H1 (cell line): ENCODE data around the gene BANF1. TPM values are rescaled to one million over a fixed set of nuclear protein-coding genes. Genes with fewer than 3 reads are reported as not detected.

Source experiments
- CTCF ChIA-PET: fragments of 300-600 bp; sonication (Branson Sonifier 250); formaldehyde crosslinking; loops from one replicate; lab custom pipeline; 2021; ENCODE audit not compliant: partially characterized antibody; lab: Charles Lee
- POLR2A ChIA-PET: fragments of 300-600 bp; sonication (Branson Sonifier 250); formaldehyde crosslinking; loops from one replicate; lab custom pipeline; 2021; ENCODE audit warnings: inconsistent platforms; ENCODE audit not compliant: partially characterized antibody; lab: Charles Lee
- DNase-seq, 2 experiments: peaks; one replicate each; pipeline versions ENCODE4 v3.0.0 to v3.0.0-alpha.2; 2010 to 2022; ENCODE audit warnings: low spot score in 2 of 2, low read depth in 1 of 2, mixed read lengths in 1 of 2
- FAIRE-seq: peaks from 2 replicates; lab custom pipeline; 2011; peaks lifted over from hg19 to GRCh38; lab: Jason Lieb, UNC
- H2AFZ ChIP-seq: 2 replicates; pipeline ENCODE4 v1.8.1; 2012; ENCODE audit warnings: low read length, inconsistent platforms
- H2AK5ac ChIP-seq: 2 replicates; pipeline ENCODE4 v1.6.1; 2013; ENCODE audit warnings: low read depth, low read length
- H2BK120ac ChIP-seq: replicated peaks from 2 replicates; pipeline ENCODE3; 2013; ENCODE audit warnings: low read depth, low read length, inconsistent platforms
- H2BK12ac ChIP-seq: 2 replicates; pipeline ENCODE4 v1.6.1; 2013; ENCODE audit warnings: low read depth, low read length
- H2BK15ac ChIP-seq: 2 replicates; pipeline ENCODE4 v1.6.1; 2013; ENCODE audit warnings: low read length
- H2BK20ac ChIP-seq: 2 replicates; pipeline ENCODE4 v1.6.1; 2013; ENCODE audit warnings: low read length
- H2BK5ac ChIP-seq: 2 replicates; pipeline ENCODE4 v1.6.1; 2013; ENCODE audit warnings: low read depth, low read length
- H3K14ac ChIP-seq: 2 replicates; pipeline ENCODE4 v1.6.1; 2013; ENCODE audit warnings: inconsistent platforms; ENCODE audit not compliant: insufficient read length
- H3K18ac ChIP-seq: 2 replicates; pipeline ENCODE4 v1.6.1; 2013; ENCODE audit warnings: low read length; ENCODE audit errors: extremely low read depth
- H3K23ac ChIP-seq: 2 replicates; pipeline ENCODE4 v1.6.1; 2013; ENCODE audit warnings: inconsistent platforms; ENCODE audit not compliant: insufficient read length
- H3K23me2 ChIP-seq: 2 replicates; pipeline ENCODE4 v1.6.1; 2013; ENCODE audit warnings: low read depth, low read length
- H3K27ac ChIP-seq: 2 replicates; pipeline ENCODE4 v1.6.1; 2011; ENCODE audit warnings: low read depth, low read length, inconsistent platforms
- H3K27me3 ChIP-seq, 4 experiments: replicated peaks in 1 of 4; 1 replicate in 1 of 4; 2 replicates in 3 of 4; pipeline versions ENCODE4 v1.6.1 to v1.8.1; 2011 to 2013; ENCODE audit warnings: low read length in 3 of 4, mild to moderate bottlenecking in 3 of 4, inconsistent platforms in 2 of 4, mixed read lengths in 2 of 4, moderate library complexity in 1 of 4; ENCODE audit not compliant: control insufficient read depth in 3 of 4, insufficient read depth in 3 of 4; ENCODE audit errors: extremely low read depth in 1 of 4
- H3K36me3 ChIP-seq, 4 experiments: 2 replicates each; pipeline versions ENCODE4 v1.6.1 to v1.8.1; 2011 to 2013; ENCODE audit warnings: mild to moderate bottlenecking in 4 of 4, low read length in 3 of 4, moderate library complexity in 2 of 4, control low read depth in 1 of 4, inconsistent platforms in 1 of 4; ENCODE audit not compliant: insufficient read depth in 4 of 4, control insufficient read depth in 2 of 4
- H3K4ac ChIP-seq: replicated peaks from 2 replicates; pipeline ENCODE3; 2013; ENCODE audit warnings: low read length, low read depth, mixed read lengths, inconsistent platforms; ENCODE audit not compliant: insufficient read length
- H3K4me1 ChIP-seq, 4 experiments: replicated peaks in 1 of 4; 1 replicate in 1 of 4; 2 replicates in 3 of 4; pipeline versions ENCODE4 v1.6.1 to v1.8.1; 2011 to 2013; ENCODE audit warnings: low read length in 3 of 4, inconsistent platforms in 2 of 4, mixed read lengths in 1 of 4; ENCODE audit not compliant: insufficient read depth in 4 of 4, control insufficient read depth in 3 of 4
- H3K4me2 ChIP-seq, 2 experiments: 2 replicates each; pipeline versions ENCODE4 v1.6.1 to v1.8.1; 2011 to 2013; ENCODE audit warnings: low read depth in 2 of 2, low read length in 2 of 2, control low read depth in 1 of 2, inconsistent platforms in 1 of 2, mild to moderate bottlenecking in 1 of 2; ENCODE audit not compliant: insufficient read depth in 1 of 2
- H3K4me3 ChIP-seq, 4 experiments: fragments of 200-600, 300-600 bp in 1 of 4; sonication (generic), shearing (Covaris generic), sonication (Bioruptor Twin) in 1 of 4; 2 replicates each; pipeline versions ENCODE4 v1.5.1 to v1.8.1; 2011 to 2016; ENCODE audit warnings: low read length in 4 of 4, low read depth in 3 of 4, control low read depth in 2 of 4, inconsistent platforms in 2 of 4, mild to moderate bottlenecking in 2 of 4, mixed read lengths in 1 of 4, moderate library complexity in 1 of 4; ENCODE audit not compliant: insufficient read depth in 2 of 4; ENCODE audit errors: extremely low read depth in 1 of 4
- H3K56ac ChIP-seq: replicated peaks from 2 replicates; pipeline ENCODE3; 2013; ENCODE audit warnings: low read depth, mild to moderate bottlenecking, mixed read lengths, low read length, inconsistent platforms; ENCODE audit not compliant: insufficient read length
- H3K79me1 ChIP-seq: 2 replicates; pipeline ENCODE4 v1.6.1; 2013; ENCODE audit warnings: low read depth, low read length, control low read depth
- H3K79me2 ChIP-seq, 2 experiments: 2 replicates each; pipeline versions ENCODE4 v1.6.1 to v1.8.1; 2012 to 2013; ENCODE audit warnings: low read length in 2 of 2, mild to moderate bottlenecking in 2 of 2, inconsistent platforms in 1 of 2; ENCODE audit not compliant: insufficient read depth in 2 of 2, control insufficient read depth in 1 of 2
- H3K9ac ChIP-seq, 4 experiments: replicated peaks in 1 of 4; 1 replicate in 1 of 4; 2 replicates in 3 of 4; pipeline versions ENCODE4 v1.6.1 to v1.8.1; 2011 to 2013; ENCODE audit warnings: low read depth in 3 of 4, low read length in 3 of 4, control low read depth in 2 of 4, mild to moderate bottlenecking in 2 of 4, moderate library complexity in 2 of 4, inconsistent platforms in 1 of 4; ENCODE audit errors: extremely low read depth in 1 of 4
- H3K9me3 ChIP-seq, 2 experiments: 2 replicates each; pipeline versions ENCODE4 v1.6.1 to v1.8.1; 2012 to 2013; ENCODE audit warnings: mild to moderate bottlenecking in 2 of 2, moderate library complexity in 2 of 2, control low read depth in 1 of 2, inconsistent platforms in 1 of 2, low read depth in 1 of 2, low read length in 1 of 2, mixed read lengths in 1 of 2; ENCODE audit not compliant: insufficient read depth in 2 of 2
- H4K20me1 ChIP-seq, 2 experiments: replicated peaks in 1 of 2; 2 replicates each; pipeline versions ENCODE3 to v1.8.1; 2011 to 2013; ENCODE audit warnings: inconsistent platforms in 2 of 2, low read length in 2 of 2, mild to moderate bottlenecking in 1 of 2; ENCODE audit not compliant: insufficient read depth in 2 of 2, control insufficient read depth in 1 of 2
- H4K5ac ChIP-seq: 2 replicates; pipeline ENCODE4 v1.6.1; 2013; ENCODE audit warnings: low read length, low read depth, mixed read lengths, inconsistent platforms; ENCODE audit not compliant: insufficient read length
- H4K8ac ChIP-seq: 2 replicates; pipeline ENCODE4 v1.8.0; 2013; ENCODE audit warnings: mild to moderate bottlenecking, moderate library complexity, low read length, inconsistent platforms; ENCODE audit not compliant: insufficient read depth; ENCODE audit errors: extremely low read depth
- H4K91ac ChIP-seq: replicated peaks from 2 replicates; pipeline ENCODE3; 2013; ENCODE audit warnings: low read length, mixed read lengths, inconsistent platforms; ENCODE audit not compliant: insufficient read length
- CBX8 ChIP-seq: fragments of 300-800, 300-1000 bp; sonication (generic); IDR thresholded peaks from 2 replicates; pipeline ENCODE4 v1.7.1; 2016; ENCODE audit warnings: low read depth, low read length, borderline replicate concordance
- CHD1 ChIP-seq: IDR thresholded peaks from 2 replicates; pipeline ENCODE4 v1.6.1; 2012; ENCODE audit warnings: low read depth, low read length, improper control_type of control experiment
- CHD2 ChIP-seq: IDR thresholded peaks from 2 replicates; pipeline ENCODE4 v1.6.1; 2012; ENCODE audit warnings: low read length, improper control_type of control experiment
- CREB1 ChIP-seq: IDR thresholded peaks from 2 replicates; pipeline ENCODE4 v1.6.1; 2012; ENCODE audit warnings: inconsistent platforms
- CTBP2 ChIP-seq: IDR thresholded peaks from 2 replicates; pipeline ENCODE4 v1.7.0; 2011; ENCODE audit warnings: borderline replicate concordance, mild to moderate bottlenecking, moderate library complexity, mixed read lengths, low read length; ENCODE audit not compliant: insufficient read depth, insufficient read length
- FOSL1 ChIP-seq: IDR thresholded peaks from 2 replicates; pipeline ENCODE4 v1.6.1; 2011; ENCODE audit warnings: mild to moderate bottlenecking, low read depth, low read length, moderate library complexity; ENCODE audit not compliant: insufficient read depth
- GABPA ChIP-seq: IDR thresholded peaks from 2 replicates; pipeline ENCODE4 v1.6.1; 2011; ENCODE audit warnings: mild to moderate bottlenecking, low read length, moderate library complexity, borderline replicate concordance; ENCODE audit not compliant: insufficient read depth
- HDAC2 ChIP-seq, 2 experiments: fragments of 300-600 bp in 1 of 2; sonication (generic) in 1 of 2; IDR thresholded peaks; 2 replicates each; pipeline ENCODE4 v1.6.1; 2011 to 2012; ENCODE audit warnings: low read depth in 2 of 2, low read length in 2 of 2, mild to moderate bottlenecking in 2 of 2, moderate library complexity in 2 of 2, borderline replicate concordance in 1 of 2, inconsistent platforms in 1 of 2
- POU5F1 ChIP-seq: IDR thresholded peaks from 2 replicates; pipeline ENCODE4 v1.6.1; 2011; ENCODE audit warnings: low read depth, mild to moderate bottlenecking, low read length, moderate library complexity
- SIRT6 ChIP-seq: IDR thresholded peaks from one replicate; pipeline ENCODE4 v1.7.1; 2012; ENCODE audit warnings: low read length, inconsistent platforms
- SRF ChIP-seq: IDR thresholded peaks from 2 replicates; pipeline ENCODE4 v1.6.1; 2011; ENCODE audit warnings: mild to moderate bottlenecking, low read depth, low read length, moderate library complexity
- TBP ChIP-seq: IDR thresholded peaks from 2 replicates; pipeline ENCODE4 v1.6.1; 2011; ENCODE audit warnings: low read depth, low read length, improper control_type of control experiment
- WGBS, 2 experiments: shearing (Covaris generic) in 1 of 2; methylation state at CpG; one replicate each; pipeline versions ENCODE4 v1.1.6 to v1.1.7; 2013 to 2015; ENCODE audit warnings: low lambda C conversion rate in 2 of 2, mixed read lengths in 2 of 2, inconsistent platforms in 1 of 2, low coverage in 1 of 2, missing lambda C conversion rate in 1 of 2; ENCODE audit not compliant: insufficient replicate concordance in 2 of 2, insufficient coverage in 1 of 2, insufficient read length in 1 of 2; ENCODE audit errors: extremely low coverage in 1 of 2, missing lambda C conversion rate in 1 of 2; 5-methylcytosine and 5-hydroxymethylcytosine counted together
- polyA plus RNA-seq, 7 experiments: library from polyadenylated mRNA; depleted of rRNA in 3 of 7; stranded (reverse) in 5 of 7; unstranded in 2 of 7; fragments of >200 nt in 5 of 7; fragments of 200-250 nt in 2 of 7; gene quantifications; 1 replicate in 5 of 7; 2 replicates in 1 of 7; 4 replicates in 1 of 7; pipeline versions ENCODE4 v1.2.1 to v1.2.3, GENCODE V29; 2011 to 2013; ENCODE audit warnings: missing spikeins in 2 of 7, mixed read lengths in 2 of 7
- total RNA-seq: library from RNA; stranded (reverse); fragmentation: NEBNext Ultra II Directional; extraction: Animal tissue kit (Norgen Biotek cat#: 25700); gene quantifications from 2 replicates; pipeline ENCODE4 v1.2.1, GENCODE V29; 2021
- TF ChIP-seq, protein P1 (sequence below): IDR thresholded peaks from 2 replicates; pipeline ENCODE4 v1.6.1; 2012; ENCODE audit warnings: low read length, inconsistent platforms

BANF1 gene
- total and polyA plus RNA-seq, 2 of the 8 experiments (the other 6 are each of a cell fraction or from before 2014, with no cell fraction given) = 330 to 467 TPM

DNA sequence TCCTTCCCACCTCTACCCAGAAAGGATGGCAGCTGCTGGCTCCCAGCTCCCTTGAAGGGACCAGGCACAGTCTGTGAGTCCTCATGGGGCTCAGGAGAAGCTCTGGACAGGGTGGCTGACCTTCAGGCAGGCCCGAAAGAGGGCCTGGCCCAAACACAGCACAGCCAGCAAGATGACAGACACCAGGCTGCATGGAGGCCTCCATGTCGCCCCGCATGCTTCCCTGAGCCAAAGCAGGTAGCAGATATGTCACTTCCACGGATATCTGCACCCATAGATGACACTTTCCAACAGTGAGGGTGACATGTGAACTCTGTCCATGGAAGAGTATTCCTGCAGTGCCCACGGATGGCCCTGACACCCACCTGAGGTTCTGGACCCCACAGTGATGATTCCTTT lies 18.7 kb upstream of the BANF1 start:
- 88% methylated on average over 5 of the region's 5 CpGs; no CpG with 5 or more reads in 1 of the 2 experiments for WGBS, 2 experiments
- POLR2A ChIA-PET = interaction anchor here (1.0 to 2.7 kb wide), 3 partner anchors 10 to 66 kb away, joined by 3 to 7 read pairs (median 4); no protein-coding TSS in a partner anchor
- H2BK12ac ChIP-seq = no peak overlapping the region
- TF ChIP-seq SIRT6 (no peak), CBX8 (no peak), FOSL1 (no peak), CHD2 (no peak), SRF (no peak), TBP (no peak), GABPA (no peak), CREB1 (no peak), CHD1 (no peak), POU5F1 (no peak), CTBP2 (no peak), HDAC2 (IDR thresholded peaks at IDR 0.05; ENCODE audit: borderline replicate concordance in 1 of 2, low read depth in 2 of 2, low read length in 2 of 2) (no peak)
- TF ChIP-seq, protein P1, sequence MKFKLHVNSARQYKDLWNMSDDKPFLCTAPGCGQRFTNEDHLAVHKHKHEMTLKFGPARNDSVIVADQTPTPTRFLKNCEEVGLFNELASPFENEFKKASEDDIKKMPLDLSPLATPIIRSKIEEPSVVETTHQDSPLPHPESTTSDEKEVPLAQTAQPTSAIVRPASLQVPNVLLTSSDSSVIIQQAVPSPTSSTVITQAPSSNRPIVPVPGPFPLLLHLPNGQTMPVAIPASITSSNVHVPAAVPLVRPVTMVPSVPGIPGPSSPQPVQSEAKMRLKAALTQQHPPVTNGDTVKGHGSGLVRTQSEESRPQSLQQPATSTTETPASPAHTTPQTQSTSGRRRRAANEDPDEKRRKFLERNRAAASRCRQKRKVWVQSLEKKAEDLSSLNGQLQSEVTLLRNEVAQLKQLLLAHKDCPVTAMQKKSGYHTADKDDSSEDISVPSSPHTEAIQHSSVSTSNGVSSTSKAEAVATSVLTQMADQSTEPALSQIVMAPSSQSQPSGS = no peak

More for the DNA sequence above, 18.7 kb upstream of the BANF1 start:
- H3K18ac ChIP-seq = no peak overlapping the region
- H3K36me3 ChIP-seq = peaks cover 0 to 10% (median 4%) of the 10 kb centered on the region in 4 experiments; a peak in 5 of 8 replicates
- H3K27me3 ChIP-seq = no peaks in the 10 kb centered on the region; a peak in 1 of 7 replicates
- H4K20me1 ChIP-seq = peaks cover 0 to 2% of the 10 kb centered on the region in 2 experiments
- no peak overlapping the region for H3K9ac ChIP-seq
- FAIRE-seq (no peak), DNase-seq (no peak)
- H4K8ac ChIP-seq = no peak overlapping the region
- H3K56ac ChIP-seq = no peak overlapping the region
- no peak overlapping the region for H4K91ac ChIP-seq
- no peak overlapping the region for H2BK120ac ChIP-seq
- H3K4me1 ChIP-seq = no peaks in the 10 kb centered on the region
- H3K4me3 ChIP-seq = no peak overlapping the region
- CTCF ChIA-PET = interaction anchor here (0.9 to 18.4 kb wide), 7 partner anchors 14 to 278 kb away, joined by 3 to 281 read pairs (median 3); partner anchors contain the start of genes CCDC85B, FIBP and SART1
- H3K79me1 ChIP-seq = no peaks in the 10 kb centered on the region
- H2BK20ac ChIP-seq = no peak overlapping the region
- H2AK5ac ChIP-seq = no peak overlapping the region
- no peaks in the 10 kb centered on the region for H3K79me2 ChIP-seq
- H2BK5ac ChIP-seq = no peak overlapping the region
- H2BK15ac ChIP-seq = no peak overlapping the region
- no peak overlapping the region for H2AFZ ChIP-seq
- H3K27ac ChIP-seq = no peak overlapping the region
- no peaks in the 10 kb centered on the region for H3K23me2 ChIP-seq
- H3K14ac ChIP-seq = no peak overlapping the region
- H4K5ac ChIP-seq = no peak overlapping the region
- no peaks in the 10 kb centered on the region for H3K9me3 ChIP-seq
- no peak overlapping the region for H3K4ac ChIP-seq
- no peak overlapping the region for H3K4me2 ChIP-seq
- H3K23ac ChIP-seq = no peak overlapping the region
